ENCODE results near the gene ADAM8. TPM values are rescaled to one million over a fixed set of nuclear protein-coding genes. Genes with fewer than 3 reads are reported as not detected.

The ADAM8 gene
- total RNA-seq, 4 donors from 2014 or later: 2.7 to 11.3 (median 6.4) TPM

GRCh38 chr10:133287832-133288500 is 11.3 kb upstream of the ADAM8 start:
- H3K9me3 ChIP-seq: no peaks in the 10 kb centered on the region
- H3K4me1 ChIP-seq: no peaks in the 10 kb centered on the region
- no peaks in the 10 kb centered on the region for H3K27me3 ChIP-seq
- H3K27ac ChIP-seq: no peak overlapping the region
- no peak overlapping the region for H3K4me3 ChIP-seq
- H3K36me3 ChIP-seq: peaks cover 4 to 89% (median 49%) of the 10 kb centered on the region in 3 donors
- no peak for TF ChIP-seq EP300 (IDR thresholded peaks at IDR 0.05)
- no peak for TF ChIP-seq POLR2A (IDR thresholded peaks at IDR 0.05)
- no peak for TF ChIP-seq CTCF (IDR thresholded peaks at IDR 0.05)
- DNase-seq (ENCODE audit: low spot score in 2 of 2): no peak
- 93% methylated on average over 42 of the region's 46 CpGs for WGBS, 2 donors

- H3K36me3 ChIP-seq: peaks cover 4 to 97% (median 43%) of the 10 kb centered on the region in 3 donors
- DNase-seq (ENCODE audit: low spot score in 2 of 2): no peak
- no peak overlapping the region for H3K4me3 ChIP-seq
- no peaks in the 10 kb centered on the region for H3K27me3 ChIP-seq
- no peak for TF ChIP-seq EP300 (IDR thresholded peaks at IDR 0.05)
- TF ChIP-seq CTCF (IDR thresholded peaks at IDR 0.05): no peak
- TF ChIP-seq POLR2A (IDR thresholded peaks at IDR 0.05): no peak
- 85 to 89% methylated on average over 18 of the region's 18 CpGs for WGBS, 2 donors
- H3K9me3 ChIP-seq: no peaks in the 10 kb centered on the region
- no peaks in the 10 kb centered on the region for H3K4me1 ChIP-seq
- H3K27ac ChIP-seq: no peak overlapping the region
Measured at GRCh38 chr10:133286366-133286765, 9.7 kb upstream of the ADAM8 start.

DNA sequence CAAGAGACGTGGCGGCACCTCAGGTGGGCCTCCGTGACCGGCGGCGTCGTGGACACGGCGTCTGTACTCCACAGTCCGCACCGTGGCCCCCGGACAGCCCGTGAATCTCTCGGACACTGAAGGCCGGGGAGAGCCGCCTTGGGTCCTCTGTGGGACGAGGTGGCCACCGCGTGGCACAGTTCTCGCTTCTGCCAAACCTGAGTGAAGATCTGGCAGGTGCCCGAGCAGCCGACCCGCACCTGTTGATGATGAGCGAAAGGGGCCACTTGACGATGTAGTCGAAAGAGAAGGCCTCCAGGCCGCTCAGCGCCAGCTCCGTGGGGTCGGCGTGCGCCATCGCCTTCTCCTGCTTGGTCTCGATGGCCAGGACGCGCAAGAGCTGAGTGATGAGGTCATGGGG is 8.5 kb upstream of the ADAM8 start:
- 97% methylated on average over 17 to 34 of the region's 36 CpGs for WGBS, 2 donors
- Histone ChIP-seq H3K27ac (no peak overlapping the region), H3K9me3 (no peaks in the 10 kb centered on the region), H3K36me3 (peaks cover 4 to 100% (median 43%) of the 10 kb centered on the region in 3 donors), H3K27me3 (no peaks in the 10 kb centered on the region), H3K4me1 (no peaks in the 10 kb centered on the region), H3K4me3 (no peak overlapping the region)
- no peak for TF ChIP-seq POLR2A (IDR thresholded peaks at IDR 0.05)
- TF ChIP-seq EP300 (IDR thresholded peaks at IDR 0.05): no peak
- no peak for TF ChIP-seq CTCF (IDR thresholded peaks at IDR 0.05)
- no peak for DNase-seq (ENCODE audit: low spot score in 2 of 2)

GRCh38 chr10:133283931-133284330 is 7.3 kb upstream of the ADAM8 start:
- Histone ChIP-seq H3K9me3 (no peaks in the 10 kb centered on the region), H3K4me3 (no peak overlapping the region), H3K27ac (no peak overlapping the region), H3K4me1 (peaks cover 0 to 4% (median 0%) of the 10 kb centered on the region in 4 donors), H3K27me3 (no peaks in the 10 kb centered on the region), H3K36me3 (peaks cover 4 to 100% (median 40%) of the 10 kb centered on the region in 3 donors)
- WGBS, 2 donors: 93 to 94% methylated on average over 24 of the region's 24 CpGs
- TF ChIP-seq CTCF (IDR thresholded peaks at IDR 0.05): no peak
- no peak for TF ChIP-seq EP300 (IDR thresholded peaks at IDR 0.05)
- no peak for TF ChIP-seq POLR2A (IDR thresholded peaks at IDR 0.05)
- no peak for DNase-seq (ENCODE audit: low spot score in 2 of 2)

DNA sequence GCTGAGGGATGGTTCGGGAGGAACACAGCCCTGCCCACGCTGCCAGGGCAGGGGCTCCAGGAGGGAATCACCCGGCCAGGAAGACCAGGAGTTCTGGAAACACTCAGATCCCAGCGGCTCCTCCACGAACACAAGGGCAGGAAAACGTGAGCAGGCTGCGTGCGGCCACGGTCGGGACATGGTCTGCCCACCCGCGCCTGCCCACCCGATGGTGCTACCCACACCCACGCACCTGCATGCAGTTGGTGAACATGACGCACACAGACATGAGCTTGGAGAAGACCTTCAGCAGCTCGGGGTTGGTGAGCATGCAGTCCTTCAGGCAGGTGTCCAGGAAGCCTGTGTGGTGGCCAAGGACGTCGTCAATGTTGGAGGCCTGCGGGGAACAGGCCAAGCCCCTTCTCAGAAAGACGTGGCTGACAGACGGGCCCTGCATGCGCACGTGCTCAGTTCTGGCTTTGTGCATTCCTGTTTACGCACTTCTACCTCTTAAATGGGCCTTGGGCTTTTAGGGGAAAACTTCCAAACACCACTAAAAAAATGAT is 6.2 kb upstream of the ADAM8 start:
- DNase-seq (ENCODE audit: low spot score in 2 of 2): no peak
- H3K27ac ChIP-seq: no peak overlapping the region
- H3K36me3 ChIP-seq: peaks cover 2 to 98% (median 30%) of the 10 kb centered on the region in 3 donors
- H3K9me3 ChIP-seq: no peaks in the 10 kb centered on the region
- 90 to 93% methylated on average over 20 to 24 of the region's 24 CpGs for WGBS, 2 donors
- H3K4me3 ChIP-seq: no peak overlapping the region
- H3K4me1 ChIP-seq: peaks cover 0 to 11% (median 2%) of the 10 kb centered on the region in 4 donors
- TF ChIP-seq EP300 (IDR thresholded peaks at IDR 0.05) (no peak), POLR2A (IDR thresholded peaks at IDR 0.05) (no peak), CTCF (IDR thresholded peaks at IDR 0.05) (no peak)
- no peaks in the 10 kb centered on the region for H3K27me3 ChIP-seq

Measured in tibial nerve (tissue), 4 donors.